ENCODE results near the gene ZSCAN31.
"Not testable (repeated sequence)": the region's sequence is repeated elsewhere in the genome, so short reads cannot be mapped to it uniquely, and the experiment has no call there.

The ZSCAN31 gene

GRCh38 chr6:28322661-28323060 is 13.3 kb downstream of the ZSCAN31 start:
- Mint-ChIP-seq H3K4me1 (ENCODE audit: low read depth) (no peaks in the 10 kb centered on the region), H3K9me3 (peaks cover 26% of the 10 kb centered on the region), H3K4me3 (no peak overlapping the region), H3K27ac (no peak overlapping the region), H3K27me3 (no peaks in the 10 kb centered on the region), H3K36me3 (ENCODE audit: low read depth) (peaks cover 17% of the 10 kb centered on the region)
- intact Hi-C loops (cut with micrococcal nuclease): no loop called here

GRCh38 chr6:28317866-28318265 is 18.1 kb downstream of the ZSCAN31 start:
- H3K4me3 Mint-ChIP-seq; H3K4me1 Mint-ChIP-seq (ENCODE audit: low read depth); H3K36me3 Mint-ChIP-seq (ENCODE audit: low read depth); H3K27me3 Mint-ChIP-seq; H3K9me3 Mint-ChIP-seq; H3K27ac Mint-ChIP-seq; intact Hi-C loops (cut with micrococcal nuclease): not testable (repeated sequence)

- intact Hi-C loops (cut with micrococcal nuclease): no loop called here
- peaks cover 16% of the 10 kb centered on the region for H3K4me1 Mint-ChIP-seq (ENCODE audit: low read depth)
- no peaks in the 10 kb centered on the region for H3K36me3 Mint-ChIP-seq (ENCODE audit: low read depth)
- no peaks in the 10 kb centered on the region for H3K27me3 Mint-ChIP-seq
- H3K27ac Mint-ChIP-seq: no peak overlapping the region
- peaks cover 10% of the 10 kb centered on the region for H3K9me3 Mint-ChIP-seq
- H3K4me3 Mint-ChIP-seq: no peak overlapping the region
Measured at GRCh38 chr6:28315628-28316027, 20.3 kb downstream of the ZSCAN31 start.

GRCh38 chr6:28312939-28313338 is 23.0 kb downstream of the ZSCAN31 start:
- peaks cover 21% of the 10 kb centered on the region for H3K9me3 Mint-ChIP-seq
- H3K4me3 Mint-ChIP-seq: no peak overlapping the region
- H3K27me3 Mint-ChIP-seq: no peaks in the 10 kb centered on the region
- intact Hi-C loops (cut with micrococcal nuclease): no loop called here
- no peaks in the 10 kb centered on the region for H3K36me3 Mint-ChIP-seq (ENCODE audit: low read depth)
- H3K27ac Mint-ChIP-seq: no peak overlapping the region
- peaks cover 16% of the 10 kb centered on the region for H3K4me1 Mint-ChIP-seq (ENCODE audit: low read depth)

GRCh38 chr6:28311139-28311823 is 24.7 kb downstream of the ZSCAN31 start:
- intact Hi-C loops (cut with micrococcal nuclease): no loop called here
- H3K4me3 Mint-ChIP-seq: no peak overlapping the region
- no peaks in the 10 kb centered on the region for H3K27me3 Mint-ChIP-seq
- peak overlapping the region; percentile 60 for H3K27ac Mint-ChIP-seq
- peaks cover 28% of the 10 kb centered on the region for H3K9me3 Mint-ChIP-seq
- H3K4me1 Mint-ChIP-seq (ENCODE audit: low read depth): peaks cover 16% of the 10 kb centered on the region
- H3K36me3 Mint-ChIP-seq (ENCODE audit: low read depth): no peaks in the 10 kb centered on the region

- intact Hi-C loops (cut with micrococcal nuclease); H3K27ac Mint-ChIP-seq; H3K27me3 Mint-ChIP-seq; H3K36me3 Mint-ChIP-seq (ENCODE audit: low read depth); H3K4me3 Mint-ChIP-seq; H3K4me1 Mint-ChIP-seq (ENCODE audit: low read depth): not testable (repeated sequence)
- H3K9me3 Mint-ChIP-seq: peaks cover 24% of the 10 kb centered on the region
Measured at GRCh38 chr6:28306363-28306762, 29.6 kb downstream of the ZSCAN31 start.

- H3K27me3 Mint-ChIP-seq: no peaks in the 10 kb centered on the region
- intact Hi-C loops (cut with micrococcal nuclease): no loop called here
- peaks cover 19% of the 10 kb centered on the region for H3K9me3 Mint-ChIP-seq
- no peak overlapping the region for H3K27ac Mint-ChIP-seq
- H3K36me3 Mint-ChIP-seq (ENCODE audit: low read depth): no peaks in the 10 kb centered on the region
- no peak overlapping the region for H3K4me3 Mint-ChIP-seq
- no peaks in the 10 kb centered on the region for H3K4me1 Mint-ChIP-seq (ENCODE audit: low read depth)
Measured at GRCh38 chr6:28303570-28303969, 32.4 kb downstream of the ZSCAN31 start.

GRCh38 chr6:28296520-28297060 is 39.4 kb downstream of the ZSCAN31 start:
- no peaks in the 10 kb centered on the region for H3K27me3 Mint-ChIP-seq
- H3K27ac Mint-ChIP-seq: no peak overlapping the region
- intact Hi-C loops (cut with micrococcal nuclease): no loop called here
- no peaks in the 10 kb centered on the region for H3K9me3 Mint-ChIP-seq
- peaks cover 11% of the 10 kb centered on the region for H3K36me3 Mint-ChIP-seq (ENCODE audit: low read depth)
- H3K4me1 Mint-ChIP-seq (ENCODE audit: low read depth): no peaks in the 10 kb centered on the region
- no peak overlapping the region for H3K4me3 Mint-ChIP-seq

- Mint-ChIP-seq H3K9me3 (no peaks in the 10 kb centered on the region), H3K27ac (no peak overlapping the region), H3K4me1 (ENCODE audit: low read depth) (no peaks in the 10 kb centered on the region), H3K36me3 (ENCODE audit: low read depth) (peaks cover 11% of the 10 kb centered on the region), H3K4me3 (no peak overlapping the region), H3K27me3 (no peaks in the 10 kb centered on the region)
- intact Hi-C loops (cut with micrococcal nuclease): no loop called here
Measured at GRCh38 chr6:28295326-28295725, 40.6 kb downstream of the ZSCAN31 start.

- Mint-ChIP-seq H3K36me3 (ENCODE audit: low read depth) (peaks cover 14% of the 10 kb centered on the region), H3K4me1 (ENCODE audit: low read depth) (no peaks in the 10 kb centered on the region), H3K27ac (no peak overlapping the region), H3K27me3 (no peaks in the 10 kb centered on the region), H3K9me3 (no peaks in the 10 kb centered on the region), H3K4me3 (no peak overlapping the region)
- intact Hi-C loops (cut with micrococcal nuclease): no loop called here
Measured at GRCh38 chr6:28291573-28291972, 44.4 kb downstream of the ZSCAN31 start.

- H3K36me3 Mint-ChIP-seq (ENCODE audit: low read depth): peaks cover 9% of the 10 kb centered on the region
- peaks cover 11% of the 10 kb centered on the region for H3K27me3 Mint-ChIP-seq
- H3K4me3 Mint-ChIP-seq: no peak overlapping the region
- H3K9me3 Mint-ChIP-seq: peaks cover 7% of the 10 kb centered on the region
- peaks cover 13% of the 10 kb centered on the region for H3K4me1 Mint-ChIP-seq (ENCODE audit: low read depth)
- H3K27ac Mint-ChIP-seq: no peak overlapping the region
- intact Hi-C loops (cut with micrococcal nuclease): loop anchor here (5.0 kb wide), 1 partner anchor 64 kb away; the partner anchor contains the start of gene ZKSCAN3
Measured at GRCh38 chr6:28282926-28283325, 53.0 kb downstream of the ZSCAN31 start.

GRCh38 chr6:28281288-28282064 is 54.5 kb downstream of the ZSCAN31 start, which contains the start of gene PGBD1:
TSS of gene PGBD1 (plus strand) at chr6:28281572. CDS start at chr6:28283814, 2,242 bp downstream.
- peaks cover 13% of the 10 kb centered on the region for H3K36me3 Mint-ChIP-seq (ENCODE audit: low read depth)
- H3K27me3 Mint-ChIP-seq: peaks cover 11% of the 10 kb centered on the region
- peak within 1 kb of the TSS; percentile 60 for H3K27ac Mint-ChIP-seq
- peaks cover 7% of the 10 kb centered on the region for H3K9me3 Mint-ChIP-seq
- peak within 1 kb of the TSS; percentile 85 for H3K4me3 Mint-ChIP-seq
- intact Hi-C loops (cut with micrococcal nuclease): loop anchor here (5.0 kb wide), 1 partner anchor 66 kb away; the partner anchor contains the start of gene ZKSCAN3
- peaks cover 13% of the 10 kb centered on the region for H3K4me1 Mint-ChIP-seq (ENCODE audit: low read depth)

GRCh38 chr6:28280595-28281287 is 55.2 kb downstream of the ZSCAN31 start:
- Mint-ChIP-seq H3K27ac (peak overlapping the region; percentile 60), H3K9me3 (peaks cover 7% of the 10 kb centered on the region), H3K4me1 (ENCODE audit: low read depth) (peaks cover 13% of the 10 kb centered on the region), H3K36me3 (ENCODE audit: low read depth) (peaks cover 20% of the 10 kb centered on the region), H3K4me3 (peak overlapping the region; percentile 85), H3K27me3 (peaks cover 11% of the 10 kb centered on the region)
- intact Hi-C loops (cut with micrococcal nuclease): loop anchor here (5.0 kb wide), 1 partner anchor 67 kb away; the partner anchor contains the start of gene ZKSCAN3

GRCh38 chr6:28277746-28278145 is 58.2 kb downstream of the ZSCAN31 start:
- peaks cover 48% of the 10 kb centered on the region for H3K36me3 Mint-ChIP-seq (ENCODE audit: low read depth)
- no peak overlapping the region for H3K4me3 Mint-ChIP-seq
- intact Hi-C loops (cut with micrococcal nuclease): no loop called here
- H3K4me1 Mint-ChIP-seq (ENCODE audit: low read depth): peaks cover 33% of the 10 kb centered on the region
- H3K27me3 Mint-ChIP-seq: peaks cover 11% of the 10 kb centered on the region
- peaks cover 3% of the 10 kb centered on the region for H3K9me3 Mint-ChIP-seq
- H3K27ac Mint-ChIP-seq: no peak overlapping the region
